GM19395 (cell line): ENCODE data around the gene MORF4L2.
"Not testable (repeated sequence)": the region's sequence is repeated elsewhere in the genome, so short reads cannot be mapped to it uniquely, and the experiment has no call there.

Source experiments
- ATAC-seq: cut with Tn5 transposase; IDR thresholded peaks from one replicate; pipeline ENCODE4 v1.9.1; 2021; ENCODE audit warnings: mild to moderate bottlenecking, moderate library complexity; ENCODE audit not compliant: unreplicated experiment

The MORF4L2 gene

DNA sequence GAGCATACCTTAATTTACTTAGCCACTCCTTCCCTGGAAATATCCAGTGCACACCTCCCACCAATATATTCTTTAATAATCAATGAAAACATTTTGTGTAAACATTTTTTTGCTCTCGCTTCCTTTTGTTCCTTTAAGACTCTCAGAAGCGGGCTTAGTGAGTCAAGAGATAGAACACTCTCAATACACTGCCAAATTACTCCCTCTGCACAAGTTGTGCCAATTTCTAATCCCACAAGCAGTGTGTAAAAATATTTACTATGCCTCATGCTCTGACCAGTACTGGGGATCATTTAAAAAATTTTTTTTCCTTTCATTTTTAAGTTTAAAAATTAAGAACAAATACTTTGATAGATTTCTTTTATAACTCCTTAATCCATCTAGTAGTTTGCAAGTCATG, 5.1 kb downstream of the MORF4L2 start:
- no peak for ATAC-seq

- ATAC-seq: no peak
These were observed 8.1 kb downstream of the MORF4L2 start for GRCh38 chrX:103678199-103678993.

GRCh38 chrX:103674531-103675454, 11.7 kb downstream of the MORF4L2 start:
- ATAC-seq: no peak

- no peak for ATAC-seq
These were observed 16.8 kb downstream of the MORF4L2 start for GRCh38 chrX:103669745-103670144.

DNA sequence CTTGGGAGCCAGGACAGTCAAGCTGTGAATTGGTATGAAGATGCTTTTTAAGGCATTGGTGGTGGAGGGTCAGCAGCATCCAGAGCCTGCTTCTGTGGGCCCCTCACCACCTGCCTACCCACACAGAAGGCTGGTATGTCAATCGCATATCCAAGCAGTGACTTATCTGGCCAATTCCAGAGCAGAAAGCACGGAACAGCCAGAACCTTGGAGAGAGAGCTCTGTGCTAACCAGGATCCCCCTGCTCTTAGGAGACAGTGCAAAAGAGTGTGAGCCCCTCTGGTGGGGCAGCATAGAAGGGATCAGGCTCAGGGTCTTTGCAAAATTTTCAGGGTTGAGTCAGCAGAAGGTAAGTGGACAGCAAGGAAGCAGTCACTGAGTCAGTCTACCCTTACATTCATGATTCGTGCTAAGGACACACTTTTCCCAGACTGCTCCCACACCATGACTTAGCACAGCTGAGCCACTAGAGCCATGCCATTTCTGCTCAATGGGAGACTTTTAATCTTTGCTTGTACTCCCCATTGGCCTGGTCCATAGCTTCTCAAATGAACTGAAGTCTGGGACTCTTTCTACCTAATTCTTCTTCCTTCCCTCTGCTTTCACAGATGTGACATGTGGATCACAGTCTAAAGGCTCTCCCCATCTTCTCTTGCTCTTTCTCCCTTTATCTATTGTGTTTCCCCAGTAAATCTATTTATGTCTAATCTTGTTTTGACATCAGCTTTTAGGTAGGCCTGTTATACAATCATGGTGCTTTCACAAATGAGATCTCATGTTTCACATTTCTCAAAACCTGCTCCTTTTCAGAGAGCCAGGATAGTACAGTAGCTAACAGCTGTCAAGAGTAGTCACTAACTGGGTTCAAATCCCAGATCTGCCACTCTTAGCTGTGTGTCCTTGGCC, 20.0 kb downstream of the MORF4L2 start:
- ATAC-seq: no peak

DNA sequence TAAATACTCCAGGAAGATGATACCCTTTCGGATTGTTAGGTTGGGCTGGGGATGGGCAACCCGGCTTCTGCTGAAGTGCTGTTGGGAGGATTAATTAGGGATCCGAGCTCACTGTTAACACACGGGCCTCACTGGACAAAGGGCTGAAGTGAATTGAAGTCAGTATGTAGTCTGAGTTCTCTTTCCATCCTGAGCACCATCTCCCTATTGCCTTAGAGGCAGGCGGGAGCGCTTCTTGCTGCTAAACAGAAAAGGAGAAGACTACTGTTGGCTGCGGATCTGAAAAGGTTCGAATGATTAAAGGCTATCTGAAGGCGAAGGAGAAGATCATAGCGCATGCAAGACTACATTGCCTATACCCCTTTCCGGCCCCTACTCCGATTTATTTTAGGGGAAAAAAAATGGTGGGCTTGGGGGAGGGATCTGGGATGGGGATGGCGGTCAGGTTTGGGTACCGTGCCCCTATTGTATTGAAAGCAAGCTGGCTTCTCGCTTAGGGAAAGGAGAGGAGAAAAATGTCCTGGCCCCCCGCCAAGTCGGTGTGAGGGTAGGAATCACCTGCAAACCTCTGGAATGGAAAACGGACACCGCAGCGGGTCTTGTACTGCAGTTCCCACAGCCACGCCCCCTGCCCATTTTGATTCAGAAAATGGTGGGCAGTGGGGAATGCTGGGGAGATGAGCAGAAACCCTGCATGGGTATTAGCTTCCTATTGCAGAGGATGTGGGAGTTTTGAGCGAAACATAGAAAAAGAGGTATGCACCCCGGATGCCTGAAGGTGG, 22.3 kb downstream of the MORF4L2 start:
- no peak for ATAC-seq

DNA sequence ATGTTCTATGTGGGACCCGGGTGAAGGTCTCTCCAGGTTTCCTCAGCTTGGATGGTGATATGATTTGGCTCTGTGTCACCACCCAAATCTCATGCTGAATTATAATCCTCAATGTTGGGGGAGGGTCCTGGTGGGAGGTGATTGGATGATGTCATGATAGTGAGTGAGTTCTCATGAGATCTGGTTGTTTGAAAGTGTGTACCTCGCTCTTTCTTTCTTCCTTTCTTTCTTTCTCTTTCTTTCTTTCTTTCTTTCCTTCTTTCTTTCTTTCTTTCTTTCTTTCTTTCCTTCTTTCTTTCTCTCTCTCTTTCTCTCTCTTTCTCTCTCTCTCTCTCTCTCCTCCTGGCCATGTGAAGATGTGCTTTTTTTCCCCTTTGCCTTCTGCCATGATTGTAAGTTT, 27.0 kb downstream of the MORF4L2 start:
- not testable (repeated sequence) for ATAC-seq

GRCh38 chrX:103658681-103659433, 27.6 kb downstream of the MORF4L2 start:
- no peak for ATAC-seq

GRCh38 chrX:103657066-103657465, 29.4 kb downstream of the MORF4L2 start:
- ATAC-seq: not testable (repeated sequence)

DNA sequence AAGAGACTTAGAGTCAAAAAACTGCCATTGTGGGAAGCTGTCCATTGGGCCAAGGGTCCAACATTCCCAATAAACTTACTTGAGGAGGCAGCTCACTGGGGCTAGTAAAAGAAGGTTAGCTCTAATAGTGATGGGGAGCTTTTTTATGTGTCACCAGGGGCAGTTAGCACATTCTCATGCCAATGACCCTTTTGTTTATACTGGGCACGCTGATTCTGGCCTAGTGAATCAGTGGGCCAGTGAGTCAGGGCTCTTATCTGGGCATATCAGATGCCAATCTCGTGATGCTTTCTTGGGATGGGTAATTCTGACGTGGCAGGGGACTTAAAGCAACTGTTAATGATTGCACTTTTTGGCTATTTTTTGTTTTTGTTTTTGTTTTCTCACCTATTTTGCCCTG, 29.9 kb downstream of the MORF4L2 start:
- ATAC-seq: no peak

GRCh38 chrX:103655230-103656000, 31.1 kb downstream of the MORF4L2 start:
- not testable (repeated sequence) for ATAC-seq

DNA sequence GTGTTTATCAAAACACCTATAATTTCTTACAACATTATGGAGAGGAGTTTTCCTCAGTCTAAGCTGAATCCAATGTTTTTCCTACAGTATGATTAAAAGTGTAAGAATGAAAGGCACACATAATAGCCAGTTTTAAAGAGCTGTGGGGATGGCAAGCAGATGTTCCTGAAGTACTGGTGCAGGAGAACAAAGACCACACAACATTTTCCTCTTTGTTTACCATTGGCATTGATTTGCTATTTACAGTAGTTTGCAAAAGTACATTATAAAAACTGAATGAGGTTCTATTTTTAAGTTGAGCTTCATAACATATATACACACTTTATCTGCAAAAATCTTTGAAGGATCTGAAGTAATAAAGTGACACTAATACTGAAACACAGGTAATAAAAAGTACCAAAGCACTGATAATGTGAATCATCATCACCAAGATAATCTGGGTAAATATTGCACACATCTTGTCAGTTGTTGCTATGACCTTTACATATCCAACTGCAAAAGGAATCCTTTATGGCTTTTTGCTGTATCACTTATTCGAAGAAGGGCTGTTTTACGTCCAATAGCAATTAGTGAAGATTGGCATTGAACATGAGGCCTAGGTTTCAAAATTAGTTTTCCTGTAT, 35.2 kb downstream of the MORF4L2 start:
- ATAC-seq: no peak

- no peak for ATAC-seq
These were observed 38.9 kb downstream of the MORF4L2 start for GRCh38 chrX:103647630-103648029.

GRCh38 chrX:103644125-103644524, 42.4 kb downstream of the MORF4L2 start:
- ATAC-seq: no peak

- ATAC-seq: no peak
These were observed 45.9 kb downstream of the MORF4L2 start for GRCh38 chrX:103640401-103641155.

DNA sequence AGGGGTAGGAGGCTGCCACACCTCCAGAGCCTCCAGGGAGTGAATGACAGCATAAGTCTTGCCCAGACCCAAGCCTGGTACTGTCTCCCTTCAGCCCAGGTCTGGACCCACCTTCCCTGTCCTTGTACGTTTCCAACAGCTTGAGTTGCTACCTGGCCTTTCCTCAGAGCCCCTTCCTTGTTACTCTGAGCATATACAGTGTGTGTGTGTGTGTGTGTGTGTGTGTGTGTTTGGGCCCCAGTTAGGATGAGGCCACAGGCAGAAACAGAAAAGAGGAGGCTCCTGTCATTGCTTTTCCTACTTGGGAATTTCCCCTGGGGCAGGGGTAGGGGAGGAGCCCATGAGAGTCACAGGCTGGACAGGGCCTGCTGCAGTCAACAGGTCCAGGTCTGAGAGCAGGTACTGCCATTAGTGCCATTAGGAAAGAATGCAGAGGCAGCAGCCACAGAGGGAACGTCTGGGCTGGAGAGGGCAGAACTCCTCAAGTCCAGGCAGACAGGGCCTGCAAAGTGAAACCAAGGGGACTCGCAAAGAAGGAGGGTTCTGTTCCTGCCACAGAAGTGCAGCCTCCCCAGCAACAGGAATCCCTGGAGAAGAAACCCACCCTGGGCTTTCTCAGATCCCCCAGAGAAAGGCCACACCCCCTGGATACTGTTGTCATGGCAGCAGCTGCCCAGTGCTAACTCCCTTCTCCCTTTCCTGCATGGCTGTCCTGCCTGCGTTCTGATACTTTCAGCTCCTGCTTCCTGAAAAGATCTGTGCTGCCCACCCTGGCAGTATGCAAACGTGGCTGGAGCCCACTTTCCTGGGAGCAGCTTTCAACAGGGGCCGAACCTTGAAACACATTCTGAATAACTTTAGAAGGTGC, 47.8 kb downstream of the MORF4L2 start:
- not testable (repeated sequence) for ATAC-seq
